Loucy (cell line): ENCODE results near the gene BAG3.

Experiments used
- EZH2phosphoT487 ChIP-seq: fragments of 200-600 bp; IDR thresholded peaks from 2 replicates; pipeline ENCODE4 v1.6.1; 2018; ENCODE audit warnings: antibody characterized with exemption, mild to moderate bottlenecking, moderate library complexity, borderline replicate concordance
- TF ChIP-seq, protein P1 (sequence below): fragments of 200-600 bp; sonication (generic); conservative IDR thresholded peaks from 2 replicates; pipeline ENCODE4 v1.5.1; 2014; ENCODE audit warnings: mild to moderate bottlenecking, antibody characterized with exemption, low read length

- TF ChIP-seq, protein P1, sequence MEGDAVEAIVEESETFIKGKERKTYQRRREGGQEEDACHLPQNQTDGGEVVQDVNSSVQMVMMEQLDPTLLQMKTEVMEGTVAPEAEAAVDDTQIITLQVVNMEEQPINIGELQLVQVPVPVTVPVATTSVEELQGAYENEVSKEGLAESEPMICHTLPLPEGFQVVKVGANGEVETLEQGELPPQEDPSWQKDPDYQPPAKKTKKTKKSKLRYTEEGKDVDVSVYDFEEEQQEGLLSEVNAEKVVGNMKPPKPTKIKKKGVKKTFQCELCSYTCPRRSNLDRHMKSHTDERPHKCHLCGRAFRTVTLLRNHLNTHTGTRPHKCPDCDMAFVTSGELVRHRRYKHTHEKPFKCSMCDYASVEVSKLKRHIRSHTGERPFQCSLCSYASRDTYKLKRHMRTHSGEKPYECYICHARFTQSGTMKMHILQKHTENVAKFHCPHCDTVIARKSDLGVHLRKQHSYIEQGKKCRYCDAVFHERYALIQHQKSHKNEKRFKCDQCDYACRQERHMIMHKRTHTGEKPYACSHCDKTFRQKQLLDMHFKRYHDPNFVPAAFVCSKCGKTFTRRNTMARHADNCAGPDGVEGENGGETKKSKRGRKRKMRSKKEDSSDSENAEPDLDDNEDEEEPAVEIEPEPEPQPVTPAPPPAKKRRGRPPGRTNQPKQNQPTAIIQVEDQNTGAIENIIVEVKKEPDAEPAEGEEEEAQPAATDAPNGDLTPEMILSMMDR, result no peak
- TF ChIP-seq EZH2phosphoT487, result no peak
Measured at GRCh38 chr10:119650062-119650461, 1.1 kb upstream of the BAG3 start.
